Activated naive CD4-positive, alpha-beta T cell treated with anti-CD3 and anti-CD28 coated beads for 36 hours (primary cell): ENCODE measurements around the gene PFKP. TPM values are rescaled to one million over a fixed set of nuclear protein-coding genes. Genes with fewer than 3 reads are reported as not detected.
"Not testable (repeated sequence)": the region's sequence is repeated elsewhere in the genome, so short reads cannot be mapped to it uniquely, and the experiment has no call there.

Source experiments
- CTCF ChIA-PET: fragments of 350-600 bp; sonication (Branson Sonifier 250); formaldehyde crosslinking; loops from one replicate; lab custom pipeline; 2021; ENCODE audit warnings: antibody characterized with exemption; lab: Charles Lee
- DNase-seq: peaks from one replicate; pipeline ENCODE4 v3.0.0-alpha.2; 2020
- H3K27ac Mint-ChIP-seq: one replicate; pipeline ENCODE4 v1.8.0; 2021; ENCODE audit warnings: mild to moderate bottlenecking, mixed read lengths
- H3K27me3 Mint-ChIP-seq: one replicate; pipeline ENCODE4 v1.8.0; 2021; ENCODE audit warnings: low read depth, mixed read lengths
- H3K36me3 Mint-ChIP-seq: one replicate; pipeline ENCODE4 v1.8.0; 2021; ENCODE audit warnings: low read depth, mixed read lengths
- H3K4me1 Mint-ChIP-seq: one replicate; pipeline ENCODE4 v1.8.0; 2021; ENCODE audit warnings: low read depth, mixed read lengths
- H3K4me3 Mint-ChIP-seq: one replicate; pipeline ENCODE4 v1.8.0; 2021; ENCODE audit warnings: mild to moderate bottlenecking, moderate library complexity, mixed read lengths
- H3K9me3 Mint-ChIP-seq: one replicate; pipeline ENCODE4 v1.8.0; 2021; ENCODE audit warnings: mixed read lengths
- intact Hi-C: fragments of 100-400 bp; cut with micrococcal nuclease; formaldehyde crosslinking; loops from one replicate; pipeline ENCODE4 v1.15.1; 2023
- total RNA-seq, 2 experiments: library from RNA; stranded (reverse); gene quantifications; one replicate each; pipeline ENCODE4 v1.2.3, GENCODE V29; 2021

PFKP gene
- total RNA-seq, 2 experiments from 2014 or later: 96.2 to 99.7 TPM

- Mint-ChIP-seq H3K27ac (no peak overlapping the region), H3K4me1 (peaks cover 8% of the 10 kb centered on the region), H3K36me3 (peaks cover 43% of the 10 kb centered on the region), H3K27me3 (no peaks in the 10 kb centered on the region), H3K9me3 (no peaks in the 10 kb centered on the region), H3K4me3 (no peak overlapping the region)
- CTCF ChIA-PET: no interaction called here
- DNase-seq: no peak
- intact Hi-C loops: no loop called here
These were observed 84.7 kb downstream of the PFKP start for GRCh38 chr10:3151889-3152565.

- CTCF ChIA-PET: interaction anchor here (1.6 kb wide), 1 partner anchor 12 kb away, joined by 4 read pairs; no protein-coding TSS in a partner anchor
- Mint-ChIP-seq H3K27me3 (no peaks in the 10 kb centered on the region), H3K9me3 (no peaks in the 10 kb centered on the region), H3K4me3 (no peak overlapping the region), H3K36me3 (peaks cover 43% of the 10 kb centered on the region), H3K27ac (peak overlapping the region; percentile 46), H3K4me1 (peaks cover 8% of the 10 kb centered on the region)
- intact Hi-C loops: no loop called here
- no peak for DNase-seq
These were observed 85.2 kb downstream of the PFKP start for GRCh38 chr10:3152566-3152935.

GRCh38 chr10:3154666-3155065 lies 87.3 kb downstream of the PFKP start:
- no peaks in the 10 kb centered on the region for H3K9me3 Mint-ChIP-seq
- no peak overlapping the region for H3K27ac Mint-ChIP-seq
- intact Hi-C loops: no loop called here
- H3K27me3 Mint-ChIP-seq: no peaks in the 10 kb centered on the region
- H3K4me3 Mint-ChIP-seq: no peak overlapping the region
- CTCF ChIA-PET: interaction anchor here (0.6 kb wide), 1 partner anchor 1263 kb away, joined by 3 read pairs; no protein-coding TSS in a partner anchor
- no peak for DNase-seq
- H3K4me1 Mint-ChIP-seq: peaks cover 8% of the 10 kb centered on the region
- H3K36me3 Mint-ChIP-seq: peaks cover 45% of the 10 kb centered on the region

GRCh38 chr10:3159152-3159551 lies 91.8 kb downstream of the PFKP start:
- peaks cover 55% of the 10 kb centered on the region for H3K36me3 Mint-ChIP-seq
- H3K4me3 Mint-ChIP-seq: no peak overlapping the region
- intact Hi-C loops: no loop called here
- H3K4me1 Mint-ChIP-seq: no peaks in the 10 kb centered on the region
- no peak overlapping the region for H3K27ac Mint-ChIP-seq
- H3K27me3 Mint-ChIP-seq: no peaks in the 10 kb centered on the region
- no peak for DNase-seq
- CTCF ChIA-PET: interaction anchor here (1.2 kb wide), 1 partner anchor 64 kb away, joined by 6 read pairs; no protein-coding TSS in a partner anchor
- no peaks in the 10 kb centered on the region for H3K9me3 Mint-ChIP-seq

- DNase-seq: no peak
- H3K4me3 Mint-ChIP-seq: no peak overlapping the region
- no peaks in the 10 kb centered on the region for H3K27me3 Mint-ChIP-seq
- H3K9me3 Mint-ChIP-seq: no peaks in the 10 kb centered on the region
- H3K36me3 Mint-ChIP-seq: peaks cover 47% of the 10 kb centered on the region
- no peak overlapping the region for H3K27ac Mint-ChIP-seq
- intact Hi-C loops: no loop called here
- CTCF ChIA-PET: no interaction called here
- H3K4me1 Mint-ChIP-seq: no peaks in the 10 kb centered on the region
These were observed 95.2 kb downstream of the PFKP start for GRCh38 chr10:3162533-3162932.

GRCh38 chr10:3163879-3164278 lies 96.5 kb downstream of the PFKP start:
- H3K4me1 Mint-ChIP-seq: peaks cover 5% of the 10 kb centered on the region
- no peaks in the 10 kb centered on the region for H3K9me3 Mint-ChIP-seq
- H3K4me3 Mint-ChIP-seq: no peak overlapping the region
- no peaks in the 10 kb centered on the region for H3K27me3 Mint-ChIP-seq
- no peak for DNase-seq
- intact Hi-C loops: no loop called here
- CTCF ChIA-PET: interaction anchor here (1.3 kb wide), 1 partner anchor 30 kb away, joined by 4 read pairs; no protein-coding TSS in a partner anchor
- no peak overlapping the region for H3K27ac Mint-ChIP-seq
- H3K36me3 Mint-ChIP-seq: peaks cover 50% of the 10 kb centered on the region

- peaks cover 49% of the 10 kb centered on the region for H3K36me3 Mint-ChIP-seq
- intact Hi-C loops: no loop called here
- H3K4me1 Mint-ChIP-seq: peaks cover 9% of the 10 kb centered on the region
- H3K4me3 Mint-ChIP-seq: no peak overlapping the region
- no peaks in the 10 kb centered on the region for H3K27me3 Mint-ChIP-seq
- H3K27ac Mint-ChIP-seq: no peak overlapping the region
- no peaks in the 10 kb centered on the region for H3K9me3 Mint-ChIP-seq
- CTCF ChIA-PET: interaction anchor here (1.3 kb wide), 1 partner anchor 12 kb away, joined by 4 read pairs; no protein-coding TSS in a partner anchor
- DNase-seq: no peak
These were observed 97.8 kb downstream of the PFKP start for GRCh38 chr10:3165196-3165595.

- peaks cover 48% of the 10 kb centered on the region for H3K36me3 Mint-ChIP-seq
- intact Hi-C loops: no loop called here
- peaks cover 21% of the 10 kb centered on the region for H3K4me1 Mint-ChIP-seq
- CTCF ChIA-PET: no interaction called here
- H3K27ac Mint-ChIP-seq: no peak overlapping the region
- H3K27me3 Mint-ChIP-seq: no peaks in the 10 kb centered on the region
- no peak for DNase-seq
- no peak overlapping the region for H3K4me3 Mint-ChIP-seq
- no peaks in the 10 kb centered on the region for H3K9me3 Mint-ChIP-seq
These were observed 99.3 kb downstream of the PFKP start for GRCh38 chr10:3166496-3167290.

- Mint-ChIP-seq H3K36me3 (peaks cover 42% of the 10 kb centered on the region), H3K4me1 (peaks cover 21% of the 10 kb centered on the region), H3K27ac (no peak overlapping the region), H3K4me3 (no peak overlapping the region), H3K27me3 (no peaks in the 10 kb centered on the region), H3K9me3 (no peaks in the 10 kb centered on the region)
- CTCF ChIA-PET: interaction anchor here (1.2 kb wide), 1 partner anchor 10 kb away, joined by 5 read pairs; no protein-coding TSS in a partner anchor
- no peak for DNase-seq
- intact Hi-C loops: no loop called here
These were observed 100.4 kb downstream of the PFKP start for GRCh38 chr10:3167611-3168330.

GRCh38 chr10:3169271-3169670 lies 101.9 kb downstream of the PFKP start:
- Mint-ChIP-seq H3K27me3 (no peaks in the 10 kb centered on the region), H3K4me3 (no peak overlapping the region), H3K4me1 (peaks cover 23% of the 10 kb centered on the region), H3K36me3 (peaks cover 32% of the 10 kb centered on the region), H3K9me3 (no peaks in the 10 kb centered on the region), H3K27ac (no peak overlapping the region)
- DNase-seq: no peak
- intact Hi-C loops: no loop called here
- CTCF ChIA-PET: no interaction called here

GRCh38 chr10:3169673-3170072 lies 102.3 kb downstream of the PFKP start:
- CTCF ChIA-PET: no interaction called here

GRCh38 chr10:3171488-3171887 lies 104.1 kb downstream of the PFKP start:
- intact Hi-C loops, H3K27ac Mint-ChIP-seq, H3K27me3 Mint-ChIP-seq, CTCF ChIA-PET, DNase-seq, H3K9me3 Mint-ChIP-seq: not testable (repeated sequence)
- H3K4me1 Mint-ChIP-seq: peaks cover 23% of the 10 kb centered on the region
- H3K36me3 Mint-ChIP-seq: peaks cover 24% of the 10 kb centered on the region
- H3K4me3 Mint-ChIP-seq: peak overlapping the region; percentile 85

More at GRCh38 chr10:3169673-3170072, 102.3 kb downstream of the PFKP start:
- Mint-ChIP-seq H3K27me3 (no peaks in the 10 kb centered on the region), H3K4me1 (peaks cover 23% of the 10 kb centered on the region), H3K36me3 (peaks cover 32% of the 10 kb centered on the region), H3K9me3 (no peaks in the 10 kb centered on the region), H3K4me3 (no peak overlapping the region), H3K27ac (no peak overlapping the region)
- DNase-seq: no peak
- intact Hi-C loops: no loop called here
